Smooth muscle cell (in vitro differentiated cells): ENCODE measurements around the gene DR1. TPM values are rescaled to one million over a fixed set of nuclear protein-coding genes. Genes with fewer than 3 reads are reported as not detected.

ENCODE experiments used
- DNase-seq: peaks from one replicate; lab custom pipeline; 2025; ENCODE audit not compliant: unreplicated experiment; lab: John Stamatoyannopoulos, UW
- H2AFZ ChIP-seq: fragments of 200-600 bp; sonication (generic); 2 replicates; pipeline ENCODE4 v1.6.0; 2016; ENCODE audit warnings: antibody characterized with exemption, low read depth, mild to moderate bottlenecking
- H3F3A ChIP-seq: fragments of 200-600 bp; sonication (generic); 2 replicates; pipeline ENCODE4 v1.6.0; 2017; ENCODE audit warnings: antibody characterized with exemption, low read depth
- H3K27ac ChIP-seq: fragments of 200-600 bp; sonication (generic); 2 replicates; pipeline ENCODE4 v1.5.1; 2016; ENCODE audit warnings: low read depth, mild to moderate bottlenecking
- H3K27me3 ChIP-seq: fragments of 200-600 bp; sonication (generic); 2 replicates; pipeline ENCODE4 v1.6.1; 2016; ENCODE audit warnings: low read depth, mild to moderate bottlenecking
- H3K36me3 ChIP-seq: fragments of 200-600 bp; sonication (generic); 2 replicates; pipeline ENCODE4 v1.5.1; 2016; ENCODE audit warnings: low read depth
- H3K4me1 ChIP-seq: fragments of 200-600 bp; sonication (generic); 2 replicates; pipeline ENCODE4 v1.5.1; 2016; ENCODE audit warnings: low read depth
- H3K4me2 ChIP-seq: fragments of 200-600 bp; sonication (generic); 2 replicates; pipeline ENCODE4 v1.6.0; 2016; ENCODE audit warnings: mild to moderate bottlenecking
- H3K4me3 ChIP-seq: fragments of 200-600 bp; sonication (generic); 2 replicates; pipeline ENCODE4 v1.5.1; 2016; ENCODE audit warnings: mild to moderate bottlenecking
- H3K79me2 ChIP-seq: fragments of 200-600 bp; sonication (generic); 2 replicates; pipeline ENCODE4 v1.6.0; 2016; ENCODE audit warnings: low read depth, mild to moderate bottlenecking
- H3K9ac ChIP-seq: fragments of 200-600 bp; sonication (generic); 2 replicates; pipeline ENCODE4 v1.6.0; 2016; ENCODE audit warnings: low read depth
- H3K9me3 ChIP-seq: fragments of 200-600 bp; sonication (generic); replicated peaks from 2 replicates; pipeline ENCODE4 v1.5.1; 2016; ENCODE audit warnings: low read depth
- H4K20me1 ChIP-seq: fragments of 200-600 bp; sonication (generic); 2 replicates; pipeline ENCODE4 v1.6.0; 2016; ENCODE audit warnings: low read depth
- WGBS: methylation state at CpG from one replicate; pipeline ENCODE4 v1.1.7; 2016; ENCODE audit warnings: low lambda C conversion rate; 5-methylcytosine and 5-hydroxymethylcytosine counted together
- polyA plus RNA-seq: library from polyadenylated mRNA; unstranded; fragments of >200 nt; fragmentation: Nextera tagmentation; extraction: Ambion mirVana; gene quantifications from 2 replicates; pipeline ENCODE4 v1.2.1, GENCODE V29; 2016
- total RNA-seq: library from RNA; depleted of rRNA; stranded (reverse); fragments of >200 nt; gene quantifications from 2 replicates; pipeline ENCODE4 v1.2.3, GENCODE V29; 2014
- TF ChIP-seq, protein P1 (sequence below): fragments of 200-600 bp; sonication (generic); IDR thresholded peaks from 2 replicates; pipeline ENCODE4 v1.5.1; 2017; ENCODE audit warnings: borderline replicate concordance, mild to moderate bottlenecking, antibody characterized with exemption; ENCODE audit not compliant: insufficient read depth, poor library complexity, severe bottlenecking

DR1 gene
- total and polyA plus RNA-seq, 2 experiments from 2014 or later: 33.8 to 63.4 TPM

DNA sequence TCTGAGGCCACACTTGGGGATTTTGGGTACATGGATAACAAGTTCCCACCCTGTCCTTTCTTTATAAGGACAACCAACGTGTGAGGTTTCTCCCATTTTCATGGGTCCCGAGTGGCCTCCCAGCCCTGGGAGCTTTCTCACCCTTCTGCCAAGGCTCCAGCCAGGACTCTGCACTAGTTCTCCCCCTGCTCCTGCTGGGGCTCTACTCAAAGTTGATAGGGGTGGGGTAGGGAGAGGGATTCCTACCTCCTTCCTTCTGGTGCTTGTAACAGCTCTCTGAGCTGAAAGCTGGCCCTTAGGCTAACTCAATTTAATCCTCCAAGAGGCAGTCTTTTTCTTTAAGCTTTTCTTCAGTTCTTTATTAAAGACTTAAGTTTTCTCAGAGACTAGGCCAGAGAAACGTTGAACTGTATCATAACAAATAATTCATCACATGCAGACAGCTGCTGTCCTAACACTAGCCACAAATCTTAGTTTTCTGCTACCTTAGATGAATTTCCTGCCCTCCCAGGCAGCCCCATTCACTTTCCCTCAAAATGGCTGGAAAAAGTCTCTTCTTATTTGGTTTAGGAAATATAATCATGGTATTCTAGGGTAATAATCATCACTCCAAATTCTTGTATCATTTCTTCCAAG lies 22.4 kb upstream of the DR1 start:
- Histone ChIP-seq H3F3A (no peaks in the 10 kb centered on the region), H3K9ac (no peak overlapping the region), H3K4me2 (peak overlapping the region; percentile 23), H3K79me2 (no peaks in the 10 kb centered on the region), H2AFZ (no peak overlapping the region), H3K36me3 (no peaks in the 10 kb centered on the region), H3K27ac (peak overlapping the region; percentile 52), H3K9me3 (no peaks in the 10 kb centered on the region), H3K4me3 (no peak overlapping the region), H3K27me3 (no peaks in the 10 kb centered on the region), H4K20me1 (no peaks in the 10 kb centered on the region), H3K4me1 (peaks cover 12% of the 10 kb centered on the region)
- TF ChIP-seq, protein P1, sequence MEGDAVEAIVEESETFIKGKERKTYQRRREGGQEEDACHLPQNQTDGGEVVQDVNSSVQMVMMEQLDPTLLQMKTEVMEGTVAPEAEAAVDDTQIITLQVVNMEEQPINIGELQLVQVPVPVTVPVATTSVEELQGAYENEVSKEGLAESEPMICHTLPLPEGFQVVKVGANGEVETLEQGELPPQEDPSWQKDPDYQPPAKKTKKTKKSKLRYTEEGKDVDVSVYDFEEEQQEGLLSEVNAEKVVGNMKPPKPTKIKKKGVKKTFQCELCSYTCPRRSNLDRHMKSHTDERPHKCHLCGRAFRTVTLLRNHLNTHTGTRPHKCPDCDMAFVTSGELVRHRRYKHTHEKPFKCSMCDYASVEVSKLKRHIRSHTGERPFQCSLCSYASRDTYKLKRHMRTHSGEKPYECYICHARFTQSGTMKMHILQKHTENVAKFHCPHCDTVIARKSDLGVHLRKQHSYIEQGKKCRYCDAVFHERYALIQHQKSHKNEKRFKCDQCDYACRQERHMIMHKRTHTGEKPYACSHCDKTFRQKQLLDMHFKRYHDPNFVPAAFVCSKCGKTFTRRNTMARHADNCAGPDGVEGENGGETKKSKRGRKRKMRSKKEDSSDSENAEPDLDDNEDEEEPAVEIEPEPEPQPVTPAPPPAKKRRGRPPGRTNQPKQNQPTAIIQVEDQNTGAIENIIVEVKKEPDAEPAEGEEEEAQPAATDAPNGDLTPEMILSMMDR: no peak
- 72% methylated on average over 3 of the region's 3 CpGs for WGBS
- no peak for DNase-seq

DNA sequence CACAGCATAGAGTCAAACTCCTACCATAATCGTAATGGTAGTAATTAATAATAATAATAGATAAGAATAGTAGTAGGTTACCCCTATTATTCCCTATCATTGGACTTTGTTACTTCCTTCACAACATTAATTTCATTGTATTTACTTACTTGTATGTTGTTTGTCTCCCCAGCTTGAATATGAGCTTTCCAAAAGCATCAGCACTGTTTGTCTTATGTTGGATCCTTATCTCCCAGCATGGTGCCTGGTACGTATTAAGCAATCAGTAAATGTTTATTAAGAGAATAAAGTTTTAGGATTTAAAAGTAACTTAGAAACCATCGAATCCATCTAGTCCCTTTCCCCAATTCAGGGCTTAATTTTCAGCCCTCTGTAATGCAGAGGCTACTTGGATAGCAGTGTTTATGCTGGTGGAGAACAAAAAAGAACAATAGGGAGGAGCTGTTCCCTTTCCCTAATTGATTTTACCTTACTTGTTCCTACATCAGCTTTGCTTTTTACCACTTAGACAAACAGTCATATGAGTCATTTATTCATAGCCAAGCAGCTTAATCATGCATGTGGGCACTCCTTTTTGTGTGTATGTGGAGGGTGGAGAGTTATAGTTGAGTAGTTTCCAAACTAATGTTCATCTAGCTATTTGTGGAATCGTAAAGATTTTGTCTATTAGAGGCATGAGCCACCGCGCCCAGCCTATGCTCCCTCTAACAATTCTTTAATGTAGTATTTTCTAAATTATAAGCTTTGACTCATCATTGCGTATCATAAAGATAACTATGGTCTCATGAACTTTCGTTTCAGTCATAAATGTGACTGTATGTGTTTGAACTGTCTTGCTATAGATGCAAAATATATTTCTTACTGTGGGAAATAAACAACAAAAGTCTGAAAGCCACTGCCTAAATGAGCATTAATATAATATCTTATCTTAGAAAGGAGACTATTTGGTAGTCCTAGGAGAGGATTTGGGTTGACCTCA lies 20.9 kb upstream of the DR1 start:
- H3F3A ChIP-seq: no peaks in the 10 kb centered on the region
- no peaks in the 10 kb centered on the region for H3K27me3 ChIP-seq
- H4K20me1 ChIP-seq: no peaks in the 10 kb centered on the region
- 65% methylated on average over 8 of the region's 8 CpGs for WGBS
- TF ChIP-seq, protein P1: no peak
- no peak overlapping the region for H3K9ac ChIP-seq
- peaks cover 12% of the 10 kb centered on the region for H3K4me1 ChIP-seq
- no peak overlapping the region for H2AFZ ChIP-seq
- no peaks in the 10 kb centered on the region for H3K36me3 ChIP-seq
- H3K79me2 ChIP-seq: no peaks in the 10 kb centered on the region
- H3K4me2 ChIP-seq: peak overlapping the region; percentile 42
- H3K4me3 ChIP-seq: no peak overlapping the region
- no peaks in the 10 kb centered on the region for H3K9me3 ChIP-seq
- DNase-seq: no peak
- peak overlapping the region; percentile 83 for H3K27ac ChIP-seq

DNA sequence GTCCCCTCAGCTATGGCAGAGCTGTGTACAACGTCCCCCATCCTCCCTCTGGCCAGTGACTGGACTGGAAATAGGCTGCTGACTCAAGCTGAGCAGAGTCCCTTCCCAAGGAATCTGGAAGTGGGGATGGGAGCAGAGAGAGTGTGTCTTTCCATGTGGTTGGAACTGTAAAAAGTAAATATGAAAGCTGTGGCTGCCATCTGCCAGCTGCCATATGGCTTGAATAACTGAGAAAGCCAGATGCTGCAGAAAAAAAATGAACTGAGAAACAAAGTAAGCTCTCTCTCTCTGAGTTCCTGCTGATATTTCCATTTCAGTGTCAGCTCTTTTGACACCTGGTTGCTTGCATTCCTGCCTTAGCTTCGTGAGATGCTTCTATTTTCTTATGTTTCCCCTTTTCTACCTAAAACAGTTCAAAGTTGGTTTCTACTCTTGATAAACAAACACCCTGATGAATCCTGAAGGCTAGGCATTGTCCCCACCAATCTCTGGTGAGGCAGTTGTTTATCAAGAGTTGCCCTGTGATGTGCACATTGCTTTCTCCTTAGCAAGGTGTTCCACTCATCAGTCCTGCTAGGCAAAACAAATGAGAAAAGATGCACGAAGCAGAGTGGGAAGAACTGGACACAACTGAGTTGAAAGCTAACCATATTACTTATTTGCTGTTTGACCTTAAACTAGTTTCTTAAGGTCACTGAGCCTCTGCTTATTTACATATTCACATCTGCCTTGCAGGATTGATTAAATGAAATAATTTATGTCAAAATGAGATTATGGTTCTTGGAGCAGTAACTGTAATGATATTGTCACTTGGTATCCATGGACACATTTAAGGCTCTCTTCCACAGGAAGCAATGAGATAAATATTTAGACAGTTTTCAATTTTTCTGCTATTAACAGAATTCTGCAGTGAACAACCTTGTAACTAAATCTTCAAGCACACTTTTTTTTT lies 16.6 kb upstream of the DR1 start:
- Histone ChIP-seq H3K27ac (no peak overlapping the region), H3K9me3 (no peaks in the 10 kb centered on the region), H3K9ac (no peak overlapping the region), H3K79me2 (no peaks in the 10 kb centered on the region), H3F3A (no peaks in the 10 kb centered on the region), H3K4me3 (no peak overlapping the region), H3K4me2 (no peak overlapping the region), H2AFZ (no peak overlapping the region), H4K20me1 (no peaks in the 10 kb centered on the region), H3K36me3 (no peaks in the 10 kb centered on the region), H3K4me1 (peaks cover 8% of the 10 kb centered on the region), H3K27me3 (no peaks in the 10 kb centered on the region)
- 72% methylated on average over 3 of the region's 3 CpGs for WGBS
- TF ChIP-seq, protein P1: no peak
- no peak for DNase-seq
